Measurements from ENCODE around the gene AMER2.
"Not testable (repeated sequence)": the region's sequence is repeated elsewhere in the genome, so short reads cannot be mapped to it uniquely, and the experiment has no call there.

Gene AMER2

DNA sequence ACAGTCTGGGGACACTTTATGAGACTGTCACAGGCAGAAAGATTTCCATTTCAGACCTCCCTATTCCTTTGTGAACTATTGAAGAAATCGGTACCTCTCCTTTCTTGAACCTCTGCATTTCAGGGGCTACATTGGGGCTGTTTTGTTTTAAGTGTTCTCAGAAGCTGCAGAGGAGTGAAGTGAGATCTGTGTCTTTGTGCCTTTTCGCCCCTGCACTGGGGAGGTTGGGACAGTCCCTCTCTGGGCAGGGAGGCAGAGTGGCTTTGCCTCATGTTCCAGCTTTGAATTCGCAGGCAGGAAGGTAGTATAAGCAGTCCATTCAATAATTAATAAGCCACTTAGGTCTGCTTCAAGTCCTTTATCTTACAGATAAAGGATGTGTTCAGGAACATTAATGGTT is 9.5 kb upstream of the AMER2 start:
- no peak for DNase-seq (ENCODE audit: low spot score)

DNA sequence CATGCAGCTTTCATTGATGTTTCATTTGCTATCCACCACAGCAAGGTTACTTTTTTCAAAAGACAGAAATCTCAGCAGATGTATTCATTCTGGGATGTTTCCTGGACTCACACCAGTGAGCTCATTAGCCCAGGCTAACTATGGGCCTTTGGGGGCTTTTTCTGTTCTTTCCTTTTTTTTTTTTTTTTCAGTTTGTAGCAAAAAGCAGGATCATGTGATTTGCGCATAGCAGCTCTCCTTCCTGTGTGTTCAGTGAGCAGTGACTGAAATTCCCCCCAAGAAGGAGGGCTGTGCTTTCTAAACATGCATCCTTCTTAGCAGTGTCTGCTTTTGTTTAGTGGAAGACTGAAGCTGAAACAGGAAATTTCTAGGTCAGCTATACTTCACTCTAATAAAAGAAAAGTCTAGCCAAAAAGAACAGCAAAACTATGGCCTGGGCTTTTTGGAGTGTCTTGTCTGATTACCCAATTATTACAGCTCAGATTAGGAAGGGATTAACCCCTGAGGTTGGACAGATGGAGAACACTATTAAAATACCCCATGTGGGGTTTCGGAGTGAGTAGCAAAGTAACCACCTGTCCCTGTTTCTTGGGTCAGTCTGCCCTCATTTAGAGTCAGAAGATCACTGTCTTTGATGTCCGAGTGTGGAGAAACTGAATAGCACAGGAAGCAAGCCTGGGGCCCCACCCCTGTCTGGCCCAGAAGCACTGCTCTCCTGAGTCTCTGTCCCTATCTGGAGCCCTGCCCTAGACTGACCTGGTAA is 8.9 kb upstream of the AMER2 start:
- no peak for DNase-seq (ENCODE audit: low spot score)

DNA sequence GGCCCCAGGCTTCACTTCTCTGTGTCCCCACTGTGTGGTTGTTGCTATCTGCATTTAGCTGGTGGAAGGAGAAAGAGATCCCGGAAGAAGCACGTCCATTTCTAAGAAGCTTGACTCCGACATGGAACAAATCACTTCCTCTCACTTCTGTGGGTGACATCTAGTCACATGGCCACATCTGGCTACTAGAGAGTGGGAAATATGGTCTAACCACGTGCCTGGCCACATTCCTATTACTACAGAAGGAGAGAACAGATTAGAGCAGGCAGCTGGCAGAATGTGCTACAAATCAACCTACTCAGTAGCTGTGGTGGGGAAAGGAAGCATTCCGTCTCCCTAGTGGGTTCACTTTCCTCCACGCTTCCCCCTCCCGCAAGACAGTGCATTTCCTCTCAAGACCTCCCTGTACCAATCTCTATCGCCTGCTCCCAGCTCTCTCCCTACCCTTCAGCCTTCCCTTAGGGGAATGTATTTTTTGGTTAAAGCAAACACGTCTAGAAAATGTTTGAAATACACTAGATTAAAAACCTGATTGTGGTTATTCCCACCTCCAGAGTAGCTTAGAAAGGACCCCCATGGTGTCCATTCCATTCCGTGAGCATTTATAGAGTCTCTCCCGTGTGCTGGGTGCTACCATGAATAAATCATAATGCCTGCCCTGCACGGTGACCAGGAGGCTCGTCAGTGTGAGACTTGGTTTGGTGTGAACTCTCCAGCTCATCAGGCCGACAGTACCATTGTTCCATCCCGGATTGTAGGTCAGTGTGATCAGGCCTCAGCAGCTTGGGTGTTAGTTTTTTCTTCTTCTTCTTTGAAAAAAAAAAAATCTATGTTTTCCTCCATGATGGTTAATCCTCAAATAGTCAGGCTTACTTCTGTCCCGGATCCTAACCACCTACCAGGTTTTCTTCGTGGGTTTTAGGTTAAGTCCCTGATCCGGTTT is 8.0 kb upstream of the AMER2 start:
- no peak for DNase-seq (ENCODE audit: low spot score)

DNA sequence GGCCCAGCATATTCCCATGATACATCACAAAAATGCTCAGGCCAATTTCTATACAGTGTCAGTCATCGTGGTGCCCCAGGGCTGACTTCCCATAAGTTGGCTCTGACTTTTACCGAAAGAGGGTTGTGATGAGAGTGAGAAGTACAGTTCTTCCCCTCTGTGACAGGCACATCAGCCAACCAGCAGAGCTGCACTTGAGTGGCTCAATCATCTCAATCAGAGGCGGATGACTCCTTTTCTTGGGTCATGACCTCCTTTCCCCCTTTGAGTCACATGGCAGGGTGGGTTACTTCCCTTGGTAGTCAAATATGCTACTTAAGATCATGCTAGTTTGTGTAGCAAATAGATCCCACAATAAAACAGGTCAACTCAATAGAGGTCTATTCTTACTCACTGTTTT is 6.9 kb upstream of the AMER2 start:
- DNase-seq (ENCODE audit: low spot score) = no peak

DNA sequence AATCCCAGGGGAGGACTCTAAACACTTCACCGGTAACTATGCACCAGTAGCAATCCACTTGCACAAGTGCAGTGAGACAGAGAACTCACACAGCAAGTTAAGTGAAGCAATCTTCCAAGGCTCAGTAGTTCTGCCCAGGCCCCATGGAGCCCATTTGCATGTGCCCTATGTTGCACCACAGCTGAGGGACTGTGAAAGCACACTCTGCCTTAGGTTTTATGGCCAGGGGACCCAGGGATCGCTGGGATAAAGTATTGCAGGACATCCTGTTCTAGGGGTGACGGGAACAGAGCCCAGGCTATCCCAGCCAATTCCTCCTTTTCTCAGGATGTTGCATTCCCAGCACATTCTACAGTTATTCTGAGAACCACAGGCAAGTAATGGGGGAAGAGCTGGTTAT is 6.0 kb upstream of the AMER2 start:
- DNase-seq (ENCODE audit: low spot score) = no peak

DNA sequence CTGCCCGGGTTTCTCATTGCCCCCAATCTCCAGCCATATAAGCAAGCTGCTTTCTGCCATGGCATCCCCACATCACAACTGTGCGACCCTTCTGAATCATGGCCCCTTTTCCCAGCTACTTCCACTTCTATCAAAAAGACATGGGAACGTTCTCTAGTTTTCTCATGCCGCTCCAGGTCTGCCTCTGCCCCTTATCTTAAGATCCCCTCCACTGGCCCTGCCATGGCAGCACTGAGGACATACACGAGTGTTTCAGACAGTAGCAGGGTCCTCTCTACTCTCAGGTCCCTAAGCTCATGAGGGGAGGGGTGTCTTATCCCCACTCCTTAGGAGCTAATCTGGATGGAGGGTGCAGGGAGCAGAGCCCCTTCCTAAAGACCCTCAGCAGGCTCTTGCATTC is 5.5 kb upstream of the AMER2 start:
- no peak for DNase-seq (ENCODE audit: low spot score)

DNA sequence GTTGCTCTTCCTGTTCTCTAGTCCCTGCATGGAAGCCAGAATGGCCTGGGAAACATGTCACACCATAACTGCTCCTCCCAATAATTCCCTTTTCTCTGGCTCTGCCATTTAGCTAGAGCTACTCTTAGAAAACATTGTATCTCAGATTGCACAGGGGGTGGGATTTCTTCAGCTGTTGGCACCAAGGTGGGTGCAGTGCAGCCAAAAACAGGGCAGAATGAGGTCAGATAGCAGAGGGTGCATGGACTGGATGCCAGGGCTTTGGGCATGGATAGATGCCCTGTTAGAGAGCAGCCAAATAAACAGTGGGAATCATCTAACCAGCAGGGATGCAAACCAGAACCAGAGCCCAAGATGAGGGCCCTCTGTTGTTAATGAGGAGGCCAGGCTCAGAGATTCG is 4.9 kb upstream of the AMER2 start:
- DNase-seq (ENCODE audit: low spot score) = no peak

DNA sequence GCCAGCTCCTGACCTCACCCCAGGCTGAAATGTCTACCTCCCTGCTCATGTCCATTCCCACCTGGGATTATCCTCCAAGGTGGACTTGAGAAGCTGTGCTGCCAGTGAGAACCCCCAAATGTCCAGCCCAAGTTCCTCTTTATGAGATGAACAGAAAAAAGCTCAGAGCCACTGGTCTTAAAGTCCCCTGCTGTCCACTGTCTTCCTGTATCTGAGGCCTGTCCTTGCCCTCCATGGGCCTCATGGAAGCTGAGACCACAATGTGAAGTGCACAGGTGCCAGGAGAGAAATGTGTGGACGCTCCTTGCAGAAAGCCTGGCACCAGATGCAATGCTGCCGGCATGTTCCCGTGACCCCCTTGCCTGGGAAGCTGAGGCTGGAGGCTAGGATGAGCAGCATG is 3.3 kb upstream of the AMER2 start:
- DNase-seq (ENCODE audit: low spot score) = no peak

DNA sequence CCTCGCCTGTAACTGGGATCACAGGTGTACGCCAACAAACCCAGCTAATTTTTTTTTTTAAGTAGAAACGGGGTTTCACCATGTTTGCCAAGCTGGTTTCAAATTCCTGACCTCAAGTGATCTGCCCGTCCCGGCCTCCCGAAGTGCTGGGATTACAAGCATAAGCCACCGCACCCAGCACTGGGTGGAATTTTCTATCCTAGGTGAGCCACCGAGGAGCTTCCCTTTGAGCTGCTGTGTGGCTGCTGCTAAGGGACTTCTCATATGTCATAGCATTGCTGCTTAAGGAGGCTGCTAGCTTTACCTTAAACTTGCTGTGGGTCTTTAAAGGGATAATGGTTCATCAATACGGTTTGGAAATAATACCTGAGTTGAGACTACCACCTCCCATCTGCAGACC is 2.9 kb upstream of the AMER2 start:
- no peak for DNase-seq (ENCODE audit: low spot score)

DNA sequence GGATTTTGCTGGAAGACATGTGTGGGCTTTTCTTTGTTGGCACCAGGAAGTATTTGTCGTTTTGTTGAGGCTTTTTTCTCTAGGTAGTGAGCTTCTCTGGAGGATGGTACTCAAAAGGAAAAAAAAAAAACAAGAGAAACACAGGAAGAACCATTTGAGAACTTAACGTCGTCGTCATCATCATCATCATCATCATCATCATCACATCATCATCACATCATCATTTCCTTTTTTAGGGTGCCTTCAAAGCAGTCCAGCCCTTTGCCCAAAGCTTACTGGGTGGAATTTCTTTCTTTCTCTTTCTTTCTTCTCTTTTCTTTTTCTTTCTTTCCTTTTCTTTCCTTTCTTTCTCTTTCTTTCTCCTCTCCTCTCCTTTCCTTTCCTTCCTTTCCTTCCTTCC is 2.2 kb upstream of the AMER2 start:
- DNase-seq (ENCODE audit: low spot score) = no peak

DNA sequence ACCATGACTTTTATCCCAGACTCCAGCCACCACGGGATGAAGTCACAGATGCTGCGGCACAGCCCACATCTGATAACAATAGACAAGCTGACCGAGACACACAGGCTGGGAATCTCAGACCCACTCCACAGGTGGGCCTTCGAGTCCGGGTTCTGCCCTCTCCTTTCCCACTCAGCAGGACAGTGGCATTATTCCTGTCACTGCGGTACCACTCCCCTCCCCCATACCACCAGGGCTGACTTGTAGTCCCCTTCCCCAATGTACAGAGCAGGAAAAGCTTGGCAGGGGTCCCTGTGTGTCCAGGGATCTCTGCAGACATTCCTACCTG is 179 bp upstream of the AMER2 start:
- DNase-seq (ENCODE audit: low spot score) = no peak

DNA sequence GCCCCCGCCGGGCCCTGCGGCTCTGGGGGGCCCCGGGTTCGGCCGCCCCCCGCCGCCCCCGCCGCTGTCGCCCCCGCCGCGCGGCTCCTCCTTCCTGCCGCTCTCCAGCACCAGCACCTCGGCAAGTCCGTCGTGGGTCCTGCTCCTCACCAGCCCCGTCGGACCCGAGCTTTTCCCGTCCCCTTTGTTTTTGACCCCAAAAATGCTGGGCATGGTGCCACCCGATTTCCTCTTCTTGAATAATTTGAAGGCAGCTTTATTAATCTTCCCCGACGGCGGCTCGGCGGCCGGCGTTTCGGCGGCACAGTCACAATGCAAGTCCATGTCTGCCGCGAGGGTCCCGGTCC is 945 bp downstream of the AMER2 start:
- no peak for DNase-seq (ENCODE audit: low spot score)

DNA sequence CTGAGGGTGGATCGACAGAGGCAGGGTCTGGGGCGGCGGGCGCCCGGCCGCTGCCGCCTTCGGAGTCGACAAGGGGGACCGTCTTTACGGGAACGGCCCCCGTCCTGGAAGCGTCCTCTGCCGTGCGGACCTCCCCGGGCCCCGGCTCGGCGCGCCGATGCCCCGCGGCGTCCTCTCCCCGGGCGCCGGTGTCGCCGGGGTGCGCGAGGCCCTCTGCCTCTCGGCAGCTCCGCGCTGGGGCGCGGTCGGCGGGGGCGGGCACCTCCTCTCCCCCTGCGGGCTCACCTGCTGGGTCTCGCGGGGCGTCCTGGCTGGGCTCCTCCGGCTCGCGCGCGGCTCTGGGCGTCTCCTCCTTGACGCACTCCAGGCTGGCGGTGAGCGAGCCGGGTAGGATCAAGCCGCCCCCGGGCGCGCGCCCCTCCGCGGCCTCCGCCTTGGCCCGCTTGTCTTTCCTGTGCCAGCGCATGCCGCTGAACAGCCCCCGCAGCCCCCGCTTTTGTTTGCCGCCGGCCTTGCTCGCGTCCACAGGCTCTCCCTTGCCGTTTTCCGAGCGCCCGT is 1.5 kb downstream of the AMER2 start:
- no peak for DNase-seq (ENCODE audit: low spot score)

DNA sequence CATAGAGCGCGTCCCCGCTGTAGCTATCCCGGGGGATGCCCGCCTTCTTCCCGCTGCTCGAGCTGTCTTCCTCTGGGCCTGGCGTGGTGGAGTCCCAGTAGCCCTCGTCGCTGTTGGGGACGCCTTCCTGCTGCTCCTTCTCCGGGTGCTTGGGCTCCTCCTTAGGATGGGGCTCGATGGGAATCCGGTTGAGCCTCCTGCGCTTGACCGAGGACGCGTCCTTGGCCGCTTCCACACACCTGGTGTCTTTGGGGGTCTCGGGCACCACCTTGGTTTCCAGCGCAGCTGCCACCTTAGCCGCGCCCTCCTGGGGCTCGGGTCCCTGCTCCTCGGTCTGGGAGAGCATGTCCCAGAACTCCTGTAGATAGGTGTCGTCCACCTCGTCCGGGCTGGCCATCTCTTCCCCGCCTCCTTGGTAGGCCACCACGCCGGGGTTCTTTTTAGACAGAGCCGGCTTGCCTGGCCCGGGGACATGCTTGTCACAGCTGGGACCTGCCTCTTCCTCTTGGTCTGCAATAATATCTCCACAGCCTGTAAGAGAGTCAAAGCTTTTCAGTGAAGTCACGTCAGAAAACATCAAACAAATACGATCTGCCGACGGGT is 2.0 kb downstream of the AMER2 start:
- no peak for DNase-seq (ENCODE audit: low spot score)

DNA sequence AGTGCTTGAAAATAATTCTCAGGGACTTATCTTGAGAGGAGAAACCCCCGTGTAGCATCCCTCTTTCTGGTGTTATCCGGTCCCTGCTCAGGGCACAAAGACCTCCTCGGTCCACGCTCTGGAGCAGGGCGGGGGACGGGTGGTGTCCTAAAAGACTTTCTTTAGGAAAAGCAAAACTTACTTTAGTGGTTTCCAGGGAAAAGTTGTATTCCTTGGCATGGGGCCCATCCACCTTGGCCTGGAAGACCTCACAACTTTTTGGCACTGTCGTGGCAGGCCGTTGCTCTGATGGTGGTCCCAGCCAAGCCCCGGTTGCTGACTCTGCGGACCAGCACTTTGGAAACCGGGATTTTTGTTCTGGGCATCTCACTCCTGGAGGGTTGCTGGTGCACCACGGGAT is 2.7 kb downstream of the AMER2 start:
- no peak for DNase-seq (ENCODE audit: low spot score)

DNA sequence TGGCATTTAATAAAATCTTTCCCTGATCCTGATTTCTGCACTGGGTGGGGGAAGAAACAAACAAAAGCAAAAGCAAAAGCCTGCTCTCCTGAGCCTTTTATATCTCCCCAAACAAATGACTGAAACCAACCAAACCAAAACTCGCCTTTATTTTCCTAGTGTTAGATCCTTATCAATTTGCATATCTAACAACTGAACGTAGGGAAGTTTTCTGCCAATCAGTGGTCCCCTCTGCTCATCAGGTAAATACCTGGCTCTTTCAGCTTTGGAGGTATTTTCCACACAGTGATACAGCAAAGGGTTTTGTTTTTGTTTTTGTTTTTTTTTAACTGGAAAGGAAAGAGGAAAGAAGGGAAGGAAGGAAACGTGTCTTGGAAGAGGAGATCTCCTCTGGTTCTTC is 3.3 kb downstream of the AMER2 start:
- no peak for DNase-seq (ENCODE audit: low spot score)

DNA sequence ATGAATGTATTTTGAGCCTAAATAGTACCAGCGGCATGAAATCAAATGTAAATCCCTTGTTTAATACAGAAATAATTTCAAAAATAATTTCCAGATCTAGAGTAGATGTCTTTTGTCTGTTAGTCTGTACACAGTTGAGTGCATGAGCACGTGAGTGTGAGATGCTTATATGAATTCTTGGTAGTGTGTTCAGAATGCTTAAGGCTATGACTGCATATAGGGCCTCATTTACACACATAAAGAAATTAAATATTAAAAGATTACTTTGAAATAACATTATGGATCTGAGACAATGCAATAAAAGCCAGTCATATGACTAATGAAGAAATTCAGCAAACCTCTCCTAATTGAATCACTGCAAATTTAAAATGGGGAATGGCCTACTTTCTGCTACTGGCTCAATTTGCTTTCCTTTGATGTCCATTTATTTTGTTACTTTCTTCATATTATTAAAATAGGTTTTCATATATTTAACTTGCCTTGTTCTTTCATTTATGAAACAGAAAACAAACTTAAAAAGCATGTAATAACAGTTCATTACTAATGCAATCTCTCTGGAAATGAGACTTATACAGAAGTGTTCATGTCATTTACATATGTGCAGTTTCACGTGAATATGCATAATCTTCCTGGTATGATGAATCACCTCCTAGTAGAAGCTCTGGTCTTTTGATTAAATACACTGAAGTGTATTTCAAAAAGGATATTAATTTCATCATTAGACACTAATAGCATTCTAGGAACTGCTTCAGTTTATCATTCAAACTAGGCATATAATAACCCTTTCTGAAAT is 4.5 kb downstream of the AMER2 start:
- DNase-seq (ENCODE audit: low spot score) = no peak

DNA sequence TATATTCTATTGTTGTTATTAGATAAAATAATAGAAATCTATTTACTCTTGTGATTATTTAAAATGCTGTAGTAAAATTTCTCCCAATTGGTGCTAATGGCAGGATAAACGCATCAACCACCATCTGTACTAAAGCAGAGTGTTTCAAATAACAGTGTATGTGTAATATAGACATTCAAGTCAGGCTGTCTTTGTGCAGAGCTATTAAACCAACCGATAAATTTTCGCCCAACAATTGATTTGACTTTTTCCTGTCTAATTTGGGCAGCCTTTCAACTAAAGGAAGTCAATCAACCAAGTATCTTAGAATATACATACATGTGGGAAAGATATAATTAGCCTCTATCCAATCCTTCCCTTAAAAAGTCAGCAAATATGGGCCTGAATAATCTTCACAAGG is 5.8 kb downstream of the AMER2 start:
- no peak for DNase-seq (ENCODE audit: low spot score)

DNA sequence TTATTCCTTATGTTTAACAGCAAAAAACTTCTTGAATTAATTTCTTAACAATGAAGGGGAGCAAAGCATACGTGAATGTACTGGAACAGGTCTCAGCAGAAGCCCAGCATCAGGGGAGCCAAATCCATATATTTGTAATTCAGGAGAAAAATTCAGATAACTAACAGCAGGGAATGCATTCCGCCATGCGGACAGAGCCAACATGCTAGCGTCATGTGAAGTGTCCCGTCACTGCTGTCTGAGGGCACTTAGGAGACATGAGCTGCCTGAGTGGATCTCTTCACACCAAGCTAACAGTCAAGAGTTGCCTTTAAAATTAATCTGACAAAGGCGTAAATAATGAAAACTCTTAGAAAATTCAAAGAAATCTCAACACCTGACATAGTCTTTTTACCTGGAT is 6.4 kb downstream of the AMER2 start:
- no peak for DNase-seq (ENCODE audit: low spot score)

DNA sequence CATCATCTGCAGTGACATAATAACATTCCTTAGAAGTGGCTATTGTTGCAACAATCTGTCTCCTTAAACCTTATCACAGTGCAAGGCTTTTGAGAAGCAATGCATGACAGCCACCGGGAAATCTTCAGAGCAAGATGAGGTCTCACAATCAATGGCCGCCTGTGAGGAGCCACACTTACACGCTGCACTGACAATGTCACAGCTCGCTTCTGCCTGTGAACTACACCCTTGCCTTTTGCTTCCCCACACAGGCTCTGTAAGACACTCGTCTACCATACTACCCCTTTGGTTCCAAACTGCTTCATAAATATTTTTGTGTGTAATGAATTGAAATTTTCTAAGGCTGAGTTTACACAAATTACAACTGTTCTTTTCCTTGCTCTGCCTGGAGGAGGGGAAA is 6.9 kb downstream of the AMER2 start:
- not testable (repeated sequence) for DNase-seq (ENCODE audit: low spot score)

DNA sequence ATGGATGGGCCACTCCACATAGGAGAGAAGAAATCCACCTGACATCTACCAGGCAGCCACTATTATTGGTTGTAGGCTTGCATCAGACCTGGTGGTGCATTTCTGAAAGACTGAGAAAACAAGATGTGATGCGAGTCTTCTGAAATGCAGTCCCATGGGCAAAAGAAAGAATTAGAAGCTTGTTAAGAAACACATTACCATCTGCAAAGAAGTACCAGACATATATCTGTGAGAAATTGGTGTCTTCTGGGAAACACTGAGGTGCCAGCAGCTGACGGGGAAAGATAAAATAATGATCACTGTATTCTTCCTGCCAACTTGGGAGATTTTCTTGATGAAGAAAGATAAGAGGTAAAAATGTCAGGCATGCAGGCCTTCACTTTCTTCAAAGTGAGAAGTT is 14.4 kb downstream of the AMER2 start:
- no peak for DNase-seq (ENCODE audit: low spot score)

DNA sequence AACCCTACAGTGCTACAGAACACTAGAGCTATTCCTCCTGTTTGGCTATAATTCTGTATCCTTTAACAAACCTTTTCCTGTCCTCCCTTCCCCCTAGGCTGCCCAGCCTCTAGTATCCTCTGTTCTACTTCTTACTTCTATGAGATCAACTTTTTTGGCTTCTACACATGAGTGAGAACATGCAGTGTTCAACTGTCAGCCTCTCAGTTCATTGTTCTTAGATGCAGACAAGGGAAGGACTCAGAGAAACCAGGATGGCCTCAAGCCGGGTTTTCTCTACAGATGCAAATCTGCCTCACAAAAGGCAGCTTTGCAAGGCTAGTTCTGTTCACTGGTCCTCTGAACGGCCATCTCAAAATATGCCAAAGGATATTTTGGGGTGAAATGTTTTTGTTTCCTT is 18.4 kb downstream of the AMER2 start:
- no peak for DNase-seq (ENCODE audit: low spot score)

Measured in HuH-7 (cell line).